ENCODE results near the gene MEIS3. TPM values are rescaled to one million over a fixed set of nuclear protein-coding genes. Genes with fewer than 3 reads are reported as not detected.

Gene MEIS3
- total and polyA plus RNA-seq, 2 experiments from 2014 or later, result 20.1 to 56.1 TPM

- Histone ChIP-seq H3K79me2 (ENCODE audit: insufficient read depth) (no peaks in the 10 kb centered on the region), H3K9me2 (ENCODE audit: insufficient read depth) (no peaks in the 10 kb centered on the region), H3K4me1 (ENCODE audit: insufficient read depth) (no peaks in the 10 kb centered on the region), H3K27me3 (replicated peaks; ENCODE audit: insufficient read depth) (no peaks in the 10 kb centered on the region), H3K4me3 (no peak overlapping the region), H2AFZ (no peak overlapping the region), H3K9me3 (ENCODE audit: low read depth) (no peaks in the 10 kb centered on the region), H3K36me3 (ENCODE audit: low read depth) (no peaks in the 10 kb centered on the region; the same call in 1 of the 2 replicates), H3K4me2 (ENCODE audit: unreplicated experiment) (no peak overlapping the region), H3F3A (ENCODE audit: insufficient read depth) (no peaks in the 10 kb centered on the region), H3K9ac (no peak overlapping the region), H3K27ac (no peak overlapping the region), H4K20me1 (ENCODE audit: insufficient read depth) (no peaks in the 10 kb centered on the region)
- DNase-seq, result no peak
- in situ Hi-C loops (cut with MboI), result no loop called here
- 85 to 94% methylated on average over 15 to 16 of the region's 16 CpGs for WGBS, 2 experiments (ENCODE audit: low coverage in 1 of 2, low lambda C conversion rate in 2 of 2, missing lambda C conversion rate in 2 of 2)
- TF ChIP-seq EZH2phosphoT487 (IDR thresholded peaks at IDR 0.05; ENCODE audit: insufficient read depth, low read depth) (no peak), EZH2 (IDR thresholded peaks at IDR 0.05; ENCODE audit: insufficient read depth, poor library complexity, severe bottlenecking) (no peak)
These were observed 42.1 kb downstream of the MEIS3 start for GRCh38 chr19:47377208-47377701.

GRCh38 chr19:47376589-47377144, 42.7 kb downstream of the MEIS3 start:
- Histone ChIP-seq H3K79me2 (ENCODE audit: insufficient read depth) (no peaks in the 10 kb centered on the region), H3K36me3 (ENCODE audit: low read depth) (no peaks in the 10 kb centered on the region; the same call in 1 of the 2 replicates), H3K27ac (no peak overlapping the region), H3K9me2 (ENCODE audit: insufficient read depth) (no peaks in the 10 kb centered on the region), H4K20me1 (ENCODE audit: insufficient read depth) (no peaks in the 10 kb centered on the region), H3K9me3 (ENCODE audit: low read depth) (no peaks in the 10 kb centered on the region), H3K4me1 (ENCODE audit: insufficient read depth) (no peaks in the 10 kb centered on the region), H3K4me2 (ENCODE audit: unreplicated experiment) (no peak overlapping the region), H2AFZ (no peak overlapping the region), H3F3A (ENCODE audit: insufficient read depth) (no peaks in the 10 kb centered on the region), H3K4me3 (no peak overlapping the region), H3K27me3 (replicated peaks; ENCODE audit: insufficient read depth) (no peaks in the 10 kb centered on the region), H3K9ac (no peak overlapping the region)
- DNase-seq, result no peak
- TF ChIP-seq EZH2phosphoT487 (IDR thresholded peaks at IDR 0.05; ENCODE audit: insufficient read depth, low read depth) (no peak), EZH2 (IDR thresholded peaks at IDR 0.05; ENCODE audit: insufficient read depth, poor library complexity, severe bottlenecking) (no peak)
- in situ Hi-C loops (cut with MboI), result no loop called here
- 90 to 93% methylated on average over 15 of the region's 16 CpGs for WGBS, 2 experiments (ENCODE audit: low coverage in 1 of 2, low lambda C conversion rate in 2 of 2, missing lambda C conversion rate in 2 of 2)

DNA sequence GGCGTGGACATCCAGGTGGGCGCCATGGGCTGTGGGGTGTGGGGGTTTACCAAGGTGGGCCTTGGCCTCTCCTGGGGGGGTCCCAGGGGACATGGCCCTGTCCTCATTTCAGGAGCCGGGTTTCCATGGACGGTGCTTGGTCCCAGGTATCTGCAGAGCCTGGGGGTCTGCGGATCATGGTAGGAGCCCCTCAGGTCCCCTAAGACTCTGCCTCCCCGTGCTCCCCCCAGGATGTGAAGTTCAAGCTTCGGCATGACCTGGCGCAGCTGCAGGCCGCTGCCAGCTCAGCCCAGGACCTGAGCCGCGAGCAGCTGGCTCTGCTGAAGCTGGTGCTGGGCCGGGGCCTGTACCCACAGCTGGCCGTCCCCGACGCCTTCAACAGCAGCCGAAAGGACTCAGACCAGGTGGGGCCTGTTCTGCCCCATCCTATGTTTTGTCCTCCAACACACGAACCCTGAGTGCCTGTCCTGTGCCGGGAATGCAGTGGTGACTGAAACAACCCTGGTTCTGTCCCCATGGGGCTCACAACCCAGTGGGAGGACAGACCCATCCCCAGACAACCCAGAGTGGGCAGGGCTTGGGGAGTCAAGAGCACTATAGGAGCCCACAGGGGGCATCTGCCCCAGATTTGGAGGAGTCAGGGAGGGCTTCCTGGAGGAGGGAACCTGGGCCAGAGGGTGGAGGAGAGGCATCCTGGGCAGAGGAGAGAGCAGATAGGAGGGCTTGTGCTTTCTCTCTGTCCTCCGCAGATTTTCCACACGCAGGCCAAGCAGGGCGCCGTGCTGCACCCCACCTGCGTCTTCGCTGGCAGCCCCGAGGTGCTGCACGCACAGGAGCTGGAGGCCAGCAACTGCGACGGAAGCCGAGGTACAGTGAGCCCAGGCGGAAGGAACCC, 43.4 kb downstream of the MEIS3 start:
- 95% methylated on average over 25 to 30 of the region's 30 CpGs for WGBS, 2 experiments (ENCODE audit: low coverage in 1 of 2, low lambda C conversion rate in 2 of 2, missing lambda C conversion rate in 2 of 2)
- no peaks in the 10 kb centered on the region for H3K79me2 ChIP-seq (ENCODE audit: insufficient read depth)
- no peak overlapping the region for H3K4me3 ChIP-seq
- no peaks in the 10 kb centered on the region for H3K9me2 ChIP-seq (ENCODE audit: insufficient read depth)
- no peak overlapping the region for H2AFZ ChIP-seq
- TF ChIP-seq EZH2 (IDR thresholded peaks at IDR 0.05; ENCODE audit: insufficient read depth, poor library complexity, severe bottlenecking) (no peak), EZH2phosphoT487 (IDR thresholded peaks at IDR 0.05; ENCODE audit: insufficient read depth, low read depth) (no peak)
- no peaks in the 10 kb centered on the region for H4K20me1 ChIP-seq (ENCODE audit: insufficient read depth)
- H3K27me3 ChIP-seq (replicated peaks; ENCODE audit: insufficient read depth), result no peaks in the 10 kb centered on the region
- H3K4me2 ChIP-seq (ENCODE audit: unreplicated experiment), result no peak overlapping the region
- no peak overlapping the region for H3K9ac ChIP-seq
- in situ Hi-C loops (cut with MboI), result no loop called here
- no peaks in the 10 kb centered on the region; the same call in 1 of the 2 replicates for H3K36me3 ChIP-seq (ENCODE audit: low read depth)
- no peak overlapping the region for H3K27ac ChIP-seq
- no peaks in the 10 kb centered on the region for H3K9me3 ChIP-seq (ENCODE audit: low read depth)
- no peak for DNase-seq
- H3F3A ChIP-seq (ENCODE audit: insufficient read depth), result no peaks in the 10 kb centered on the region
- H3K4me1 ChIP-seq (ENCODE audit: insufficient read depth), result no peaks in the 10 kb centered on the region

DNA sequence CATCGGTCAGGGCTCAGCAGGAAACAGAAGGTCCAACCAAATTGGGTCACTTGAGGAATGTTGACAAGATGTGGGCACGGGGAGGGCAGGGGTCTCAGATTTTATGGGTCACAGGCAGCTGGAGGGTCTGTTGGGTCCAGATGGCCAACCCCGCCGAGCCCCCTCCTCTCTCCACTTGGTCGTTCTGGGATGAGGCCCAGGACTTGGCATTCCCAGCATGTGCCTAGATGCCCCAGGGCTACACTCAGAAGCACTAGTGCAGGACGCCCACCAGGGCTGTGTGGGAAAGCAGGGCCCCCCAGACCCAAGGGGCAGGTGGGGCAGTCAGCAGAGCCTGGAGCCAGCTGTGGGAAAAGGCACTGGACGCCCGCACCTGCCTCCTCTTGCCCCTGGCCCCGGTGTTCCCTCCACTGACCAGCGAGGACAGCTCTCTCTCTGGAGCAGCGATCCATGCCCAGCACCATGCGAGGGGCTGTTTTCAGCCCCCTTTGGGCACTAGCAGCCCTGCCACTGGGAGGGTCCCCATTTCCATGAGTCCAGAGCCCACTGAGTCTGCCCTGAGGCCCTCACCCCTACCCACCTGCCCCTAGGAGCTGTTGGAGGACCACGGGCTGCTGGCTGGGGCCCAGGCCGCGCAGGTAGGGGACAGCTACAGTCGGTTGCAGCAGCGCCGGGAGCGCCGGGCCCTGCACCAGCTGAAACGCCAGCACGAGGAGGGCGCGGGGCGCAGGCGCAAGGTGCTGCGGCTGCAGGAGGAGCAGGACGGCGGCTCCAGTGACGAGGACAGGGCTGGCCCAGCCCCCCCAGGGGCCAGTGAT, 44.2 kb downstream of the MEIS3 start:
- no peak overlapping the region for H3K4me2 ChIP-seq (ENCODE audit: unreplicated experiment)
- H3K4me1 ChIP-seq (ENCODE audit: insufficient read depth), result peaks cover 8% of the 10 kb centered on the region
- H2AFZ ChIP-seq, result no peak overlapping the region
- H3K9me3 ChIP-seq (ENCODE audit: low read depth), result no peaks in the 10 kb centered on the region
- no peaks in the 10 kb centered on the region for H4K20me1 ChIP-seq (ENCODE audit: insufficient read depth)
- no peak overlapping the region for H3K9ac ChIP-seq
- no peaks in the 10 kb centered on the region for H3K79me2 ChIP-seq (ENCODE audit: insufficient read depth)
- H3K27ac ChIP-seq, result no peak overlapping the region
- 93 to 95% methylated on average over 28 to 30 of the region's 30 CpGs for WGBS, 2 experiments (ENCODE audit: low coverage in 1 of 2, low lambda C conversion rate in 2 of 2, missing lambda C conversion rate in 2 of 2)
- no peak overlapping the region for H3K4me3 ChIP-seq
- no peaks in the 10 kb centered on the region for H3K9me2 ChIP-seq (ENCODE audit: insufficient read depth)
- in situ Hi-C loops (cut with MboI), result no loop called here
- no peaks in the 10 kb centered on the region for H3K27me3 ChIP-seq (replicated peaks; ENCODE audit: insufficient read depth)
- TF ChIP-seq EZH2 (IDR thresholded peaks at IDR 0.05; ENCODE audit: insufficient read depth, poor library complexity, severe bottlenecking), result no peak
- TF ChIP-seq EZH2phosphoT487 (IDR thresholded peaks at IDR 0.05; ENCODE audit: insufficient read depth, low read depth), result no peak
- H3F3A ChIP-seq (ENCODE audit: insufficient read depth), result 0 out of 2 replicates have a peak, but pooled peaks cover 2% of the 10 kb centered on the region
- DNase-seq, result no peak
- H3K36me3 ChIP-seq (ENCODE audit: low read depth), result no peaks in the 10 kb centered on the region; the same call in 1 of the 2 replicates
